Kidney (tissue), 14 donors: ENCODE results near the gene ECE1. TPM values are rescaled to one million over a fixed set of nuclear protein-coding genes. Genes with fewer than 3 reads are reported as not detected.

ENCODE experiments used
- DNase-seq, 5 donors: peaks; one replicate each; pipeline ENCODE4 v3.0.0-alpha.2; 2013 to 2020
- FAIRE-seq: peaks from 2 replicates; lab custom pipeline; 2012; peaks lifted over from hg19 to GRCh38; lab: Jason Lieb, UNC
- H3K27ac ChIP-seq, 2 donors: one replicate each; pipeline ENCODE4 v1.7.0; 2013; ENCODE audit warnings: low read depth in 2 of 2, low read length in 2 of 2, inconsistent platforms in 1 of 2
- H3K27me3 ChIP-seq: one replicate; pipeline ENCODE4 v1.7.1; 2013; ENCODE audit warnings: low read length, inconsistent platforms; ENCODE audit not compliant: control insufficient read depth, insufficient read depth
- H3K36me3 ChIP-seq, 3 donors: one replicate each; pipeline versions ENCODE4 v1.7.0 to v1.7.1; 2013; ENCODE audit warnings: low read length in 3 of 3, control low read depth in 1 of 3, inconsistent platforms in 1 of 3; ENCODE audit not compliant: insufficient read depth in 3 of 3, control insufficient read depth in 2 of 3
- H3K4me1 ChIP-seq, 3 donors: one replicate each; pipeline versions ENCODE4 v1.7.0 to v1.7.1; 2013; ENCODE audit warnings: low read length in 3 of 3, inconsistent platforms in 1 of 3, low read depth in 1 of 3; ENCODE audit not compliant: control insufficient read depth in 2 of 3, insufficient read depth in 2 of 3
- H3K4me3 ChIP-seq, 3 donors: one replicate each; pipeline versions ENCODE4 v1.7.0 to v1.8.1; 2013; ENCODE audit warnings: low read length in 3 of 3, control low read depth in 1 of 3, inconsistent platforms in 1 of 3
- H3K9ac ChIP-seq, 3 donors: one replicate each; pipeline versions ENCODE4 v1.7.0 to v1.7.1; 2013; ENCODE audit warnings: low read length in 3 of 3, control low read depth in 1 of 3, inconsistent platforms in 1 of 3
- H3K9me3 ChIP-seq, 3 donors: one replicate each; pipeline versions ENCODE4 v1.7.0 to v1.7.1; 2013; ENCODE audit warnings: low read length in 3 of 3, control low read depth in 1 of 3, inconsistent platforms in 1 of 3; ENCODE audit not compliant: control insufficient read depth in 2 of 3, insufficient read depth in 1 of 3
- CTCF ChIP-seq: IDR thresholded peaks from 3 replicates; pipeline ENCODE4 v1.5.1; 2012; ENCODE audit warnings: mild to moderate bottlenecking, moderate library complexity, borderline replicate concordance; ENCODE audit not compliant: insufficient read depth; ENCODE audit errors: extremely low read depth
- intact Hi-C: fragments of 100-400 bp; cut with DNase I; formaldehyde crosslinking; loops from one replicate; pipeline ENCODE4 v1.11.1; 2022
- polyA plus RNA-seq: library from polyadenylated mRNA; stranded (reverse); fragments of 350-450 nt; fragmentation: Illumina TruSeq; extraction: RNeasy Lipid Tissue Mini Kit (QIAGEN cat#74804); gene quantifications from one replicate; pipeline ENCODE4 v1.2.3, GENCODE V29; 2014; ENCODE audit warnings: low read depth, low replicate concordance; ENCODE audit not compliant: insufficient read depth
- total RNA-seq: library from RNA; stranded (reverse); fragmentation: NEBNext Ultra II Directional; extraction: Animal tissue kit (Norgen Biotek cat#: 25700); gene quantifications from one replicate; pipeline ENCODE4 v1.2.1, GENCODE V29; 2021
- donor health status: control.
- donor health status: control.
- donor health status: control.
- donor health status: control.
- donor health status: control.
- donor health status: DM: yes; HTN: yes; CAD: no.
- donor health status: Normal renal cell carcinoma (clear cell type).

ECE1 gene
- total and polyA plus RNA-seq, 2 donors from 2014 or later, result 30.8 to 128 TPM

- intact Hi-C loops, result no loop called here
- no peaks in the 10 kb centered on the region for H3K4me1 ChIP-seq
- FAIRE-seq (no peak), DNase-seq (peak in 1 of 5 donors; percentile 28)
- no peak for TF ChIP-seq CTCF
- peaks cover 0 to 35% (median 20%) of the 10 kb centered on the region in 3 donors for H3K36me3 ChIP-seq
- H3K4me3 ChIP-seq, result no peak overlapping the region
- H3K9me3 ChIP-seq, result no peaks in the 10 kb centered on the region
- H3K9ac ChIP-seq, result no peak overlapping the region
- no peaks in the 10 kb centered on the region for H3K27me3 ChIP-seq
- no peak overlapping the region for H3K27ac ChIP-seq
Measured at GRCh38 chr1:21240706-21241105, 49.6 kb downstream of the ECE1 start.

- FAIRE-seq (no peak), DNase-seq (peak in 1 of 5 donors; percentile 20)
- no peak for TF ChIP-seq CTCF
- Histone ChIP-seq H3K27ac (no peak overlapping the region), H3K27me3 (no peaks in the 10 kb centered on the region), H3K36me3 (peaks cover 0 to 25% (median 20%) of the 10 kb centered on the region in 3 donors), H3K9ac (no peak overlapping the region), H3K4me1 (no peaks in the 10 kb centered on the region), H3K9me3 (no peaks in the 10 kb centered on the region), H3K4me3 (no peak overlapping the region)
- intact Hi-C loops, result no loop called here
Measured at GRCh38 chr1:21239221-21239620, 51.0 kb downstream of the ECE1 start.

GRCh38 chr1:21238141-21238800 lies 52.0 kb downstream of the ECE1 start:
- no peak overlapping the region for H3K9ac ChIP-seq
- no peak for FAIRE-seq
- no peak for DNase-seq
- H3K27ac ChIP-seq, result no peak overlapping the region
- H3K4me3 ChIP-seq, result no peak overlapping the region
- intact Hi-C loops, result no loop called here
- no peak for TF ChIP-seq CTCF
- H3K4me1 ChIP-seq, result no peaks in the 10 kb centered on the region
- H3K36me3 ChIP-seq, result peaks cover 0 to 17% (median 15%) of the 10 kb centered on the region in 3 donors
- no peaks in the 10 kb centered on the region for H3K27me3 ChIP-seq
- H3K9me3 ChIP-seq, result no peaks in the 10 kb centered on the region
